AG09309 (cell line): ENCODE data around the gene RAB43.

Source experiments
- DNase-seq: peaks from one replicate; pipeline ENCODE4 v3.0.0-alpha.2; 2010; ENCODE audit warnings: low read depth
- H3K4me3 ChIP-seq: 2 replicates; pipeline ENCODE4 v1.5.1; 2011; ENCODE audit warnings: mild to moderate bottlenecking, low read depth, low read length, moderate library complexity; ENCODE audit not compliant: control insufficient read depth
- TF ChIP-seq, protein P1 (sequence below): IDR thresholded peaks from 2 replicates; pipeline ENCODE4 v1.5.1; 2011; ENCODE audit warnings: mild to moderate bottlenecking, low read depth, low read length, inconsistent platforms; ENCODE audit not compliant: insufficient read depth, control insufficient read depth; ENCODE audit errors: missing control alignments

Gene RAB43

DNA sequence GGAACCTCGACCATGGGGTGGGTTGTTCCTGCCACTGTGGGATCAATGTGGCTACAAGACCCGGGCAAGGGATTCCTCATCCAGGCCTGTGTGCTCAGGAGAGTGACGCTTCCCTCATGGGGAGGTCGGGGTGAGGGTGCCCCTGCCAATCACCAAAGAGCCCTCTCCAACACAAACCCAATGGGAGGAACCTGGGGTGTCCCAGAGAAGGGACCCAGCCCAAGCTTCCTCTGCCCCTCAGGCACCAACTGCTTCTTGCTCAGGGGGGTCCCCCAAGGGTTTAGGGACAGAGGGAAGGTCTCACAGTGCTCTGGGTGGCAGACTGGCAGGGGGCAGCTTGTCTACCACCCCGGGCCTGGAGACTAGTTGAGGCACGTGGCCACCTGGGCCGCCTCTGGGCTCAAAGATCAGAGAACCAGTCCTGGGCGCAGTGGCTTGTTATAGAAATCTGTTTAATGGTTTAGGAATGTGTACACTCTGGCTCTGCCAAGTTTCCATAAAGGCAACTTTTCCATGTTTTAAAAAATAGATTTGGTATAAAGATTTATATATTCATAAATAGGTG, 34.4 kb downstream of the RAB43 start:
- H3K4me3 ChIP-seq = no peak overlapping the region
- TF ChIP-seq, protein P1, sequence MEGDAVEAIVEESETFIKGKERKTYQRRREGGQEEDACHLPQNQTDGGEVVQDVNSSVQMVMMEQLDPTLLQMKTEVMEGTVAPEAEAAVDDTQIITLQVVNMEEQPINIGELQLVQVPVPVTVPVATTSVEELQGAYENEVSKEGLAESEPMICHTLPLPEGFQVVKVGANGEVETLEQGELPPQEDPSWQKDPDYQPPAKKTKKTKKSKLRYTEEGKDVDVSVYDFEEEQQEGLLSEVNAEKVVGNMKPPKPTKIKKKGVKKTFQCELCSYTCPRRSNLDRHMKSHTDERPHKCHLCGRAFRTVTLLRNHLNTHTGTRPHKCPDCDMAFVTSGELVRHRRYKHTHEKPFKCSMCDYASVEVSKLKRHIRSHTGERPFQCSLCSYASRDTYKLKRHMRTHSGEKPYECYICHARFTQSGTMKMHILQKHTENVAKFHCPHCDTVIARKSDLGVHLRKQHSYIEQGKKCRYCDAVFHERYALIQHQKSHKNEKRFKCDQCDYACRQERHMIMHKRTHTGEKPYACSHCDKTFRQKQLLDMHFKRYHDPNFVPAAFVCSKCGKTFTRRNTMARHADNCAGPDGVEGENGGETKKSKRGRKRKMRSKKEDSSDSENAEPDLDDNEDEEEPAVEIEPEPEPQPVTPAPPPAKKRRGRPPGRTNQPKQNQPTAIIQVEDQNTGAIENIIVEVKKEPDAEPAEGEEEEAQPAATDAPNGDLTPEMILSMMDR = no peak
- no peak for DNase-seq

DNA sequence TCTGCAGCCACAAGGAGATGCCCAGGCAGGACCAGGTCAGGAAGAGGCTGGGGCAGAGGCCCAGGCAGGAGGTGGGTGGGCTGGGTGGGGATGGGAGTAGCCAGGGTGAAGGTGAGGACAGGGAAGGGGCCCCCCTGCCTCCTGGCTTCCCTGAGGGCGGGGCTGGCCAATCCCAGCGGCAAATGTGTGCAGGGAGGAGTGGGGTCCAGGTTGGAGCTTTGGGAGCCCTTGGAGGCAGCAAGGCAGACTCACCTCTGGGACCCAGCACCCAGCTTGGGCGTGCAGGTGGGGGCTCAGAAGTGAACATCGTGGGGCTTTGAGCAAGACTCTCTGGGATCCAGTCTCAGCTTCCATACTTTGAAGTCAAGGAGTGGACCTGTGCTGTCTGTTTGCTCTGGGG, 35.8 kb downstream of the RAB43 start:
- no peak for DNase-seq
- TF ChIP-seq, protein P1 = no peak
- no peak overlapping the region for H3K4me3 ChIP-seq

GRCh38 chr3:129085165-129085715, 36.4 kb downstream of the RAB43 start:
- no peak for DNase-seq
- H3K4me3 ChIP-seq = no peak overlapping the region
- TF ChIP-seq, protein P1 = no peak

DNA sequence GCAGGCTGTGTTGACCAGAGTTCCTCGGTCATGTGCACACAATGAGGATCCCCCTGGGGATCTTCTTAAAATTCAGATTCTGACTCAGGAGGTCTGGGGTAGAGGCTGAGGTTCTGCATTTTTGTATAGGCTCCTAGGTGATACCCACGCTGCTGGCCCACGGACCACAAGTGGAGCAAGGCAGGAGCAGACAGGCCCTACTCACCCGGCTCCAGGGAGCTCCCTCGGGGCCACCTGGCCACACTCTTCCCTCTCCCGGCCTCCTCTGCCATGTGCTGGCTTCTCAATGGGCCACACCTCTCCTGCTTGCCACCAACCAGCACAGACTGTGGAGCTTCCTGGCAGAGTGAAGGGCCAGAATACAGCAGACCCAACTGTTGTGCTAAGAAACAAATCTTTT, 37.1 kb downstream of the RAB43 start:
- no peak for DNase-seq
- TF ChIP-seq, protein P1 = no peak
- H3K4me3 ChIP-seq = no peak overlapping the region

- no peak for DNase-seq
- TF ChIP-seq, protein P1 = no peak
- no peak overlapping the region for H3K4me3 ChIP-seq
Measured at GRCh38 chr3:129082026-129082425, 39.6 kb downstream of the RAB43 start.

- H3K4me3 ChIP-seq = no peak overlapping the region
- TF ChIP-seq, protein P1 = no peak
- no peak for DNase-seq
Measured at GRCh38 chr3:129081503-129081902, 40.1 kb downstream of the RAB43 start.

DNA sequence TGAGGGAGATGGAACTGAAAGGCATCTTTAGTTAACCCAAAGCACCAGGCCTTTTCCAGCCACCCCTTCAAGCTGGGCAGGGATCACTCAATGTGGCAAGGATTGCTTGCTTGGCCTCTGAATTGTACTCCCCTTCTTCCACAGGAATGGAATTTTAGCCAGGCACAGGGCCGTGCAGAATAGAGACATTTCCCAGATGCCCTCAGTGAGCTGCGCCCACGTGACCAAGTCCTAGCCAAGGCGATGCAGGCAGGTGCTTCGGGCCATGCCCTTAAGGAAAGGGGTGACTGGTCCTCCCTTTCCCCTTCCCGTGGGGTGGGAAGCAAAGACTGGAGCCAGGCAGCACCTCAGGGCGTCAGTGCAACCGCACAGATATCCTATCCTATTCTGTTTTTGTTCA, 43.1 kb downstream of the RAB43 start:
- TF ChIP-seq, protein P1 = no peak
- DNase-seq = no peak
- no peak overlapping the region for H3K4me3 ChIP-seq
